Upper lobe of left lung (tissue), 6 donors: ENCODE data around the gene SLC22A17. TPM values are rescaled to one million over a fixed set of nuclear protein-coding genes. Genes with fewer than 3 reads are reported as not detected.

ENCODE experiments used
- ATAC-seq, 2 donors: fragments of 200-7000 bp; cut with Tn5 transposase; one replicate each; pipeline ENCODE4 v1.9.1; 2022; ENCODE audit warnings: mild to moderate bottlenecking in 2 of 2, moderate library complexity in 2 of 2; ENCODE audit not compliant: low FRiP score in 2 of 2
- DNase-seq, 2 donors: peaks; one replicate each; pipeline ENCODE4 v3.0.0-alpha.2; 2019 to 2020
- H3K27ac ChIP-seq, 4 donors: fragments of 200-600 bp; sonication (generic); one replicate each; pipeline ENCODE4 v1.5.1; 2016 to 2019
- H3K27me3 ChIP-seq, 4 donors: fragments of 200-600 bp; sonication (generic); one replicate each; pipeline ENCODE4 v1.5.1; 2017 to 2019
- H3K36me3 ChIP-seq, 4 donors: fragments of 200-600 bp; sonication (generic); one replicate each; pipeline ENCODE4 v1.5.1; 2016 to 2019
- H3K4me1 ChIP-seq, 4 donors: fragments of 200-600 bp; sonication (generic); one replicate each; pipeline ENCODE4 v1.5.1; 2018 to 2019
- H3K4me3 ChIP-seq, 4 donors: fragments of 200-600 bp; sonication (generic); one replicate each; pipeline ENCODE4 v1.5.1; 2017 to 2019; ENCODE audit warnings: mild to moderate bottlenecking in 2 of 4, moderate library complexity in 1 of 4
- H3K9me3 ChIP-seq, 4 donors: fragments of 200-600 bp; sonication (generic); one replicate each; pipeline ENCODE4 v1.5.1; 2018 to 2019
- EP300 ChIP-seq, 4 donors: sonication (generic); formaldehyde crosslinking; IDR thresholded peaks; one replicate each; pipeline ENCODE4 v1.5.1; 2017; ENCODE audit warnings: antibody characterized with exemption in 4 of 4, control low read depth in 2 of 4
- POLR2A ChIP-seq, 4 donors: fragments of 450-650 bp; IDR thresholded peaks; one replicate each; pipeline ENCODE4 v1.5.1; 2016 to 2017; ENCODE audit warnings: antibody characterized with exemption in 4 of 4, mild to moderate bottlenecking in 2 of 4
- POLR2AphosphoS5 ChIP-seq, 2 donors: sonication (generic); formaldehyde crosslinking; IDR thresholded peaks; one replicate each; pipeline ENCODE4 v1.5.1; 2017; ENCODE audit warnings: antibody characterized with exemption in 2 of 2
- WGBS, 2 donors: methylation state at CpG; one replicate each; pipeline ENCODE4 v1.1.5; 2017 to 2018; 5-methylcytosine and 5-hydroxymethylcytosine counted together
- total RNA-seq, 6 donors: library from RNA; depleted of rRNA in 4 of 6; stranded (reverse); fragments of >200 nt in 4 of 6; gene quantifications; one replicate each; pipeline versions ENCODE4 v1.1.0 to v1.2.1, GENCODE V29; 2016 to 2021
- TF ChIP-seq, protein P1 (sequence below), 6 experiments: fragments of 450-650 bp in 4 of 6; fragments of 200-600 bp in 2 of 6; sonication (generic) in 2 of 6; IDR thresholded peaks; one replicate each; pipeline ENCODE4 v1.5.1; 2016 to 2019; ENCODE audit warnings: antibody characterized with exemption in 6 of 6
- donor health status: DM: no; HTN: no; CAD: no; lungs with moderate emphysema.
- donor health status: DM: no; HTN: yes; CAD: no; lungs with severe emphysema.

Gene SLC22A17
- total RNA-seq, 6 donors from 2014 or later, result 5.8 to 16.8 (median 12.4) TPM

- H3K36me3 ChIP-seq, result no peaks in the 10 kb centered on the region
- H3K27ac ChIP-seq, result no peak overlapping the region
- peaks cover 0 to 5% (median 0%) of the 10 kb centered on the region in 4 donors for H3K4me1 ChIP-seq
- DNase-seq (no peak), ATAC-seq (no peak)
- no peak overlapping the region for H3K4me3 ChIP-seq
- no peaks in the 10 kb centered on the region for H3K27me3 ChIP-seq
- H3K9me3 ChIP-seq, result no peaks in the 10 kb centered on the region
- TF ChIP-seq EP300 (IDR thresholded peaks at IDR 0.05) (no peak), POLR2AphosphoS5 (IDR thresholded peaks at IDR 0.05) (no peak), POLR2A (IDR thresholded peaks at IDR 0.05) (no peak)
- TF ChIP-seq, protein P1, sequence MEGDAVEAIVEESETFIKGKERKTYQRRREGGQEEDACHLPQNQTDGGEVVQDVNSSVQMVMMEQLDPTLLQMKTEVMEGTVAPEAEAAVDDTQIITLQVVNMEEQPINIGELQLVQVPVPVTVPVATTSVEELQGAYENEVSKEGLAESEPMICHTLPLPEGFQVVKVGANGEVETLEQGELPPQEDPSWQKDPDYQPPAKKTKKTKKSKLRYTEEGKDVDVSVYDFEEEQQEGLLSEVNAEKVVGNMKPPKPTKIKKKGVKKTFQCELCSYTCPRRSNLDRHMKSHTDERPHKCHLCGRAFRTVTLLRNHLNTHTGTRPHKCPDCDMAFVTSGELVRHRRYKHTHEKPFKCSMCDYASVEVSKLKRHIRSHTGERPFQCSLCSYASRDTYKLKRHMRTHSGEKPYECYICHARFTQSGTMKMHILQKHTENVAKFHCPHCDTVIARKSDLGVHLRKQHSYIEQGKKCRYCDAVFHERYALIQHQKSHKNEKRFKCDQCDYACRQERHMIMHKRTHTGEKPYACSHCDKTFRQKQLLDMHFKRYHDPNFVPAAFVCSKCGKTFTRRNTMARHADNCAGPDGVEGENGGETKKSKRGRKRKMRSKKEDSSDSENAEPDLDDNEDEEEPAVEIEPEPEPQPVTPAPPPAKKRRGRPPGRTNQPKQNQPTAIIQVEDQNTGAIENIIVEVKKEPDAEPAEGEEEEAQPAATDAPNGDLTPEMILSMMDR (IDR thresholded peaks at IDR 0.05), result no peak
- whole genome bisulfite sequencing, 2 donors, result 64 to 83% methylated on average over 4 of the region's 4 CpGs
Observed at GRCh38 chr14:23380976-23381375, 28.3 kb upstream of the SLC22A17 start.

GRCh38 chr14:23380197-23380914, 27.7 kb upstream of the SLC22A17 start:
- no peak for TF ChIP-seq POLR2AphosphoS5 (IDR thresholded peaks at IDR 0.05)
- TF ChIP-seq, protein P1 (IDR thresholded peaks at IDR 0.05), result peak in 1 of 6 experiments; percentile 17
- H3K4me3 ChIP-seq, result no peak overlapping the region
- H3K36me3 ChIP-seq, result no peaks in the 10 kb centered on the region
- H3K27me3 ChIP-seq, result no peaks in the 10 kb centered on the region
- WGBS, 2 donors, result 65 to 72% methylated on average over 9 to 16 of the region's 16 CpGs
- peaks cover 0 to 5% (median 0%) of the 10 kb centered on the region in 4 donors for H3K4me1 ChIP-seq
- no peak for DNase-seq
- no peaks in the 10 kb centered on the region for H3K9me3 ChIP-seq
- ATAC-seq, result no peak
- no peak overlapping the region for H3K27ac ChIP-seq

GRCh38 chr14:23379366-23380196, 26.9 kb upstream of the SLC22A17 start:
- no peaks in the 10 kb centered on the region for H3K36me3 ChIP-seq
- TF ChIP-seq, protein P1 (IDR thresholded peaks at IDR 0.05), result peak; percentile 78 to 93 (median 86)
- TF ChIP-seq EP300 (IDR thresholded peaks at IDR 0.05), result no peak
- H3K27ac ChIP-seq, result no peak overlapping the region
- no peaks in the 10 kb centered on the region for H3K9me3 ChIP-seq
- H3K4me1 ChIP-seq, result peaks cover 0 to 5% (median 0%) of the 10 kb centered on the region in 4 donors
- H3K4me3 ChIP-seq, result no peak overlapping the region
- peak; percentile 80 to 87 for ATAC-seq
- no peaks in the 10 kb centered on the region for H3K27me3 ChIP-seq
- WGBS, 2 donors, result 26 to 35% methylated on average over 7 to 12 of the region's 12 CpGs
- peak; percentile 71 to 88 for DNase-seq

GRCh38 chr14:23378612-23379220, 26.0 kb upstream of the SLC22A17 start:
- no peak for DNase-seq
- H3K4me3 ChIP-seq, result no peak overlapping the region
- WGBS, 2 donors, result 73 to 89% methylated on average over 9 to 11 of the region's 11 CpGs
- no peak for ATAC-seq
- TF ChIP-seq POLR2A (IDR thresholded peaks at IDR 0.05) (no peak), POLR2AphosphoS5 (IDR thresholded peaks at IDR 0.05) (no peak), EP300 (IDR thresholded peaks at IDR 0.05) (no peak)
- TF ChIP-seq, protein P1 (IDR thresholded peaks at IDR 0.05), result no peak
- H3K4me1 ChIP-seq, result peaks cover 0 to 5% (median 0%) of the 10 kb centered on the region in 4 donors
- no peaks in the 10 kb centered on the region for H3K36me3 ChIP-seq
- H3K27me3 ChIP-seq, result no peaks in the 10 kb centered on the region
- H3K27ac ChIP-seq, result no peak overlapping the region
- H3K9me3 ChIP-seq, result no peaks in the 10 kb centered on the region
